ENCODE results near the gene ASCL2. TPM values are rescaled to one million over a fixed set of nuclear protein-coding genes. Genes with fewer than 3 reads are reported as not detected.

Gene ASCL2
- total RNA-seq, 1 experiment from 2014 or later: 32.5 TPM

DNA sequence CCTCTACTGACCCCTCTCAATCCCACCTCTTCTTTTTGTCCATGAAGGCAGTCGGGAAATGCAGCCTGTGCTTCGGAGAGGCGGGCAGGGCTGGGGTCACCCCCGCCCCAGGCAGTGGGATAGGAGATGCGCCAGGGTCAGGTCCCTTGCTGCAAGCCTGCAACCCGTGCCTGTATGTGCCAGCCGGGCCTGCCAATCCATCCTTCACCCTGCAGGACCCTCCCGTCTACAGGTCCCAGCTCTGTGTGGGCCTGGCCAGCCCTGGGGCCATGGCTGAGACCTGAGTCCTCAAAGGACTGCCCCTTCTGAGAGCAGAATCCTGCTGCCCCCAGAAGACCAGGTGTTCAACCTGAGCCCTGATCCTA is 10.9 kb downstream of the ASCL2 start:
- Histone ChIP-seq H3K4me3 (ENCODE audit: low read depth, low read length) (no peak overlapping the region), H3K4me1 (no peaks in the 10 kb centered on the region), H3K36me3 (ENCODE audit: control insufficient read depth, insufficient read depth, low read length) (no peaks in the 10 kb centered on the region), H3K27me3 (replicated peaks; ENCODE audit: control insufficient read depth, insufficient read depth, low read length) (no peaks in the 10 kb centered on the region), H3K9me3 (peaks cover 7% of the 10 kb centered on the region; the same call in 1 of the 2 replicates)
- no peaks in the 10 kb centered on the region for H3K27me3 Mint-ChIP-seq (ENCODE audit: insufficient read depth, unreplicated experiment)
- intact Hi-C loops (cut with micrococcal nuclease; ENCODE audit: unreplicated experiment): no loop called here
- peaks cover 6% of the 10 kb centered on the region for H3K36me3 Mint-ChIP-seq (ENCODE audit: insufficient read depth, unreplicated experiment)
- H3K4me3 Mint-ChIP-seq (ENCODE audit: unreplicated experiment): no peak overlapping the region
- CTCF ChIA-PET: no interaction called here
- DNase-seq: peak in 1 of 2 experiments; percentile 30
- TF ChIP-seq, protein P1, sequence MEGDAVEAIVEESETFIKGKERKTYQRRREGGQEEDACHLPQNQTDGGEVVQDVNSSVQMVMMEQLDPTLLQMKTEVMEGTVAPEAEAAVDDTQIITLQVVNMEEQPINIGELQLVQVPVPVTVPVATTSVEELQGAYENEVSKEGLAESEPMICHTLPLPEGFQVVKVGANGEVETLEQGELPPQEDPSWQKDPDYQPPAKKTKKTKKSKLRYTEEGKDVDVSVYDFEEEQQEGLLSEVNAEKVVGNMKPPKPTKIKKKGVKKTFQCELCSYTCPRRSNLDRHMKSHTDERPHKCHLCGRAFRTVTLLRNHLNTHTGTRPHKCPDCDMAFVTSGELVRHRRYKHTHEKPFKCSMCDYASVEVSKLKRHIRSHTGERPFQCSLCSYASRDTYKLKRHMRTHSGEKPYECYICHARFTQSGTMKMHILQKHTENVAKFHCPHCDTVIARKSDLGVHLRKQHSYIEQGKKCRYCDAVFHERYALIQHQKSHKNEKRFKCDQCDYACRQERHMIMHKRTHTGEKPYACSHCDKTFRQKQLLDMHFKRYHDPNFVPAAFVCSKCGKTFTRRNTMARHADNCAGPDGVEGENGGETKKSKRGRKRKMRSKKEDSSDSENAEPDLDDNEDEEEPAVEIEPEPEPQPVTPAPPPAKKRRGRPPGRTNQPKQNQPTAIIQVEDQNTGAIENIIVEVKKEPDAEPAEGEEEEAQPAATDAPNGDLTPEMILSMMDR (IDR thresholded peaks at IDR 0.05; ENCODE audit: insufficient read depth in 1 of 2, low read depth in 1 of 2, low read length in 1 of 2, severe bottlenecking in 1 of 2, unreplicated experiment in 1 of 2): no peak
- POLR2A ChIA-PET: no interaction called here
- H3K4me1 Mint-ChIP-seq (ENCODE audit: low read depth, unreplicated experiment): peaks cover 11% of the 10 kb centered on the region
- no peak overlapping the region for H3K27ac Mint-ChIP-seq (ENCODE audit: unreplicated experiment)
- no peaks in the 10 kb centered on the region for H3K9me3 Mint-ChIP-seq (ENCODE audit: unreplicated experiment)
- no TSS peak for BruUV-seq (replicated peaks)

DNA sequence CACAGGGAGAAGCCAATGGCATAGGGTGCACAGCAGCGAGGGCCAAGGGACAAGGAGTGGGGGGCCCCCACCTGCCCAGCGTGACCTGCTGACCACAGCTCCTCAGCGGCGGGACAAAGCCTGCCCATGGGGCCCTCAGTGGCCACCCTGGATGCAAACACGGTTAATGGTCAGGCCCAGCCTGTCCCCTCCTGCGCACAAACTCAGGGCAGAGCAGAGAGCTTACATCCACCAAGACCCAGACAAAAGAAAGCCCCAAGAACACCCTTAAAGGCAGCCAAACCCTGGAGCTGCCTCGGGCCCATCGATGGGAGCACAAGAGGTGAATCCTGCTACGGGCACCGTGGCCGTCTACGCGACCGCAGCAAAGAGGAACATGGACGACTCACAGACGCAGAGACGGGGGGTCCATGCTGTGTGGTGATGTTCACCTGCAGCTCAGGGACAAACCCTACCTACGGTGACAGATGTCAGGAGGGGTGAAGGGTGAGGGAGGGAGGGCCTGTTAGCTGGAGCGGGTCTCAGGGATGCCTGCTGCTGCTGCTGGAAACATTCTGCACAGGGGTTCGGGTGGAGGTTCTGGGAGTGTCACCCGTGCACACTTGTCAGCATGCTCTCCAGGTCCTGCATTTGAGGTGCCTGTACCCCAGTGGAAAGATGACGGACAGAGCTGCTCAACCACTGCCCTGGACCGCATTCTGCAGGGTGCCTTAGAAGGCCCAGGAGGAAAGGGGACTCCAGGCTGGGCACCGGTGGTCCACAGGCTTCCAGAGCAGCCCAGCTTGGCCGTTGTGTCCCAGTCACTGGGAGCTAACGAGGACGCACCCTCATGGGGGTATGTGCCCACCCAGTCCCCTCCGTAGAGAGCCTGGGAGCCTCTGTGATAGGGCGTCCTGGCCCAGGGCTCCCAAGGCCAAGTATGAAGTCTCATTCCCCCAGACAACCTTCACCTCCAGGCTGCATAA is 11.6 kb downstream of the ASCL2 start:
- no peaks in the 10 kb centered on the region for H3K27me3 Mint-ChIP-seq (ENCODE audit: insufficient read depth, unreplicated experiment)
- no peak overlapping the region for H3K27ac Mint-ChIP-seq (ENCODE audit: unreplicated experiment)
- no TSS peak for BruUV-seq (replicated peaks)
- peaks cover 11% of the 10 kb centered on the region for H3K4me1 Mint-ChIP-seq (ENCODE audit: low read depth, unreplicated experiment)
- Histone ChIP-seq H3K36me3 (ENCODE audit: control insufficient read depth, insufficient read depth, low read length) (no peaks in the 10 kb centered on the region), H3K4me3 (ENCODE audit: low read depth, low read length) (no peak overlapping the region), H3K4me1 (no peaks in the 10 kb centered on the region), H3K9me3 (peaks cover 7% of the 10 kb centered on the region; the same call in 1 of the 2 replicates), H3K27me3 (replicated peaks; ENCODE audit: control insufficient read depth, insufficient read depth, low read length) (no peaks in the 10 kb centered on the region)
- TF ChIP-seq, protein P1 (IDR thresholded peaks at IDR 0.05; ENCODE audit: insufficient read depth in 1 of 2, low read depth in 1 of 2, low read length in 1 of 2, severe bottlenecking in 1 of 2, unreplicated experiment in 1 of 2): no peak
- H3K36me3 Mint-ChIP-seq (ENCODE audit: insufficient read depth, unreplicated experiment): peaks cover 6% of the 10 kb centered on the region
- intact Hi-C loops (cut with micrococcal nuclease; ENCODE audit: unreplicated experiment): no loop called here
- H3K4me3 Mint-ChIP-seq (ENCODE audit: unreplicated experiment): no peak overlapping the region
- peak in 1 of 2 experiments; percentile 30 for DNase-seq
- no peaks in the 10 kb centered on the region for H3K9me3 Mint-ChIP-seq (ENCODE audit: unreplicated experiment)
- ChIA-PET POLR2A (no interaction called here), CTCF (no interaction called here)

DNA sequence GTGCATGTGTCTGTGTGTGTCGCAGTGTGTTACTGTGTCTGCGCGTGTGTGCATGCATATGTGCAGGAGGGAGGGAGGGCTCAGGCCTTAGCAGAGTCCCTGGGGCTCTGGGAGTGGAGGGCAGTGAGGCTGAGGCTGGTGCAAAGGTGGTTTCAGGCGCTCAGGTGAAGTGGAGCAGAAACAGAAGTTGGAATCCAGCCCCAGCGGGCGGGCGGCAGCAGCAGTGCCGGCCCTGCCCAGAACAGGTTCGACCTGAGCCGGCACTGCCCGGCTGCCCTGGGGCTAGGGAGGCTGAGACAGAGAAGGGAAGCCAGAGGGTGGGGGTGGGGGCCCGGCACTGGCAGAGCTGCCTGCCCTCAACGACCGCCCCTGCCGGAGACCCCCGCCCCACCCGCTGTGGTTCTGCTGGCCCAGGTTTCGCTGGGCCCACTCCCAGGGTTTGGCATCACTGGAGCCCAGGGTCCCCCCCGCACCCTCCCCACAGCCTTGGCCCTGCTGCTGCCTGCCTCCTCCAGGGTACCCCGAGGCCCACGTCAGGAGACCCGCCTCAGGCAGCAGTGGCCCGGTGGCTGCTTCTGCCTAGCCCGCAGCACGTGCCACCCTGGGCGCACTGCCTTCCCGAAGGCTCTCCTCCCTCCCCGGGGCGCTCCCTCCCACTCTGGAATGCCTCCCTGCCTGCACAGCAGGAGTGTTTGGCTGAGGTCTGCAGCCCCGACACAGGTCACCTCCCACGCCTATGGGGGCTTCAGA is 13.3 kb downstream of the ASCL2 start:
- H3K4me3 Mint-ChIP-seq (ENCODE audit: unreplicated experiment): no peak overlapping the region

More for the DNA sequence above, 13.3 kb downstream of the ASCL2 start:
- peak in 1 of 2 experiments; percentile 55 for DNase-seq
- ChIA-PET CTCF (no interaction called here), POLR2A (no interaction called here)
- Histone ChIP-seq H3K27me3 (replicated peaks; ENCODE audit: control insufficient read depth, insufficient read depth, low read length) (no peaks in the 10 kb centered on the region), H3K4me1 (no peaks in the 10 kb centered on the region), H3K4me3 (ENCODE audit: low read depth, low read length) (no peak overlapping the region), H3K9me3 (peaks cover 7% of the 10 kb centered on the region; the same call in 1 of the 2 replicates), H3K36me3 (ENCODE audit: control insufficient read depth, insufficient read depth, low read length) (no peaks in the 10 kb centered on the region)
- H3K36me3 Mint-ChIP-seq (ENCODE audit: insufficient read depth, unreplicated experiment): peaks cover 6% of the 10 kb centered on the region
- TF ChIP-seq, protein P1 (IDR thresholded peaks at IDR 0.05; ENCODE audit: insufficient read depth in 1 of 2, low read depth in 1 of 2, low read length in 1 of 2, severe bottlenecking in 1 of 2, unreplicated experiment in 1 of 2): no peak
- no TSS peak for BruUV-seq (replicated peaks)
- peaks cover 9% of the 10 kb centered on the region for H3K4me1 Mint-ChIP-seq (ENCODE audit: low read depth, unreplicated experiment)
- H3K9me3 Mint-ChIP-seq (ENCODE audit: unreplicated experiment): no peaks in the 10 kb centered on the region
- H3K27ac Mint-ChIP-seq (ENCODE audit: unreplicated experiment): peak overlapping the region; percentile 16
- no peaks in the 10 kb centered on the region for H3K27me3 Mint-ChIP-seq (ENCODE audit: insufficient read depth, unreplicated experiment)
- intact Hi-C loops (cut with micrococcal nuclease; ENCODE audit: unreplicated experiment): no loop called here

Data from Caco-2 (cell line).